Aorta (tissue), 5 donors: ENCODE data around the gene MARS1. TPM values are rescaled to one million over a fixed set of nuclear protein-coding genes. Genes with fewer than 3 reads are reported as not detected.

Experiments
- ATAC-seq: fragments of 200-7000 bp; cut with Tn5 transposase; one replicate; pipeline ENCODE4 v1.9.1; 2022; ENCODE audit warnings: moderate library complexity; ENCODE audit not compliant: low FRiP score
- DNase-seq, 2 donors: peaks; one replicate each; pipeline ENCODE4 v3.0.0-alpha.2; 2020
- H3K27ac ChIP-seq, 2 donors: one replicate each; pipeline ENCODE4 v1.5.1; 2013; ENCODE audit warnings: low read length in 2 of 2, mild to moderate bottlenecking in 2 of 2, moderate library complexity in 2 of 2, control low read depth in 1 of 2, inconsistent platforms in 1 of 2, low read depth in 1 of 2
- H3K27me3 ChIP-seq, 2 donors: one replicate each; pipeline ENCODE4 v1.6.1; 2013; ENCODE audit warnings: control low read depth in 1 of 2, low read length in 1 of 2, mild to moderate bottlenecking in 1 of 2, moderate library complexity in 1 of 2; ENCODE audit not compliant: insufficient read depth in 2 of 2, control insufficient read depth in 1 of 2
- H3K36me3 ChIP-seq, 2 donors: one replicate each; pipeline ENCODE4 v1.6.1; 2013; ENCODE audit warnings: control low read depth in 1 of 2, low read length in 1 of 2, mild to moderate bottlenecking in 1 of 2; ENCODE audit not compliant: insufficient read depth in 2 of 2, control insufficient read depth in 1 of 2
- H3K4me1 ChIP-seq, 2 donors: one replicate each; pipeline ENCODE4 v1.6.1; 2013; ENCODE audit warnings: low read length in 2 of 2, control low read depth in 1 of 2, mild to moderate bottlenecking in 1 of 2, moderate library complexity in 1 of 2; ENCODE audit not compliant: insufficient read depth in 2 of 2, control insufficient read depth in 1 of 2
- H3K4me3 ChIP-seq, 2 donors: one replicate each; pipeline ENCODE4 v1.5.1; 2013; ENCODE audit warnings: low read length in 2 of 2, control low read depth in 1 of 2, mild to moderate bottlenecking in 1 of 2
- H3K9me3 ChIP-seq: one replicate; pipeline ENCODE4 v1.6.1; 2013; ENCODE audit warnings: mild to moderate bottlenecking, low read length; ENCODE audit not compliant: control insufficient read depth
- WGBS, 2 donors: extraction: QIAGEN DNeasy Blood & Tissue Kit; methylation state at CpG; one replicate each; pipeline ENCODE4 v1.1.7; 2013; 5-methylcytosine and 5-hydroxymethylcytosine counted together
- intact Hi-C, 2 donors: fragments of 100-400 bp; cut with DNase I; formaldehyde crosslinking; loops; one replicate each; pipeline versions ENCODE4 v1.14.2 to v1.15.0; 2022
- polyA plus RNA-seq, 2 donors: library from polyadenylated mRNA; stranded (reverse); fragments of 200-250 nt; gene quantifications; one replicate each; pipeline ENCODE4 v1.2.3, GENCODE V29; 2013
- total RNA-seq, 2 donors: library from RNA; stranded (reverse); fragmentation: NEBNext Ultra II Directional; extraction: Animal tissue kit (Norgen Biotek cat#: 25700); gene quantifications; one replicate each; pipeline ENCODE4 v1.2.1, GENCODE V29; 2021
- donor health status: healthy with polysubstance abuse.
- donor health status: Bipolar disorder and iron deficiency.
- donor health status: DM: no; HTN: no; CAD: no.
- donor health status: DM: no; HTN: no; CAD: no.
- donor health status: DM: yes; HTN: yes; CAD: no.

Gene MARS1
- total and polyA plus RNA-seq, 4 donors = 34.9 to 136 (median 107) TPM

DNA sequence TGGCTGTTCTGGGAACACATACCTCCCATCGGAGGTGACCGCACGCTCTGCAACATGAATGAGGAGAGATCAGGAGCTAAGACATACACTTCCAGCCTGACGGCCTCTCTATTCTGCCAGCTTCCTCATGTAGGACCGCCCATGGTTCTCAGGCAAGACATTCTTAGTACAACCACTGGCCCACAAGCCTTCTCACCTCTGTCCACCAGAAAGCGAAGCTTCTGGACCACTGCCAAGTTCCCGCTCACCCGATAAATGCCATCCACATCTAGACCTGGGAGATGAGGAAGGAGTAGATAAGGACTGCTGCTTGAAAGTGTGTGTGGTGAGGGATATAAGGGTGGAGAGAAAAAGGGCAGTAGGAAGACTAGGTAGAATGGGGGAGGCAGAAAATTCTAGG, 13.4 kb upstream of the MARS1 start:
- H3K9me3 ChIP-seq = no peaks in the 10 kb centered on the region
- no peaks in the 10 kb centered on the region for H3K27me3 ChIP-seq
- H3K4me1 ChIP-seq = no peaks in the 10 kb centered on the region
- H3K27ac ChIP-seq = no peak overlapping the region
- ATAC-seq (no peak), DNase-seq (no peak)
- intact Hi-C loops = no loop called here
- H3K36me3 ChIP-seq = no peaks in the 10 kb centered on the region
- 75 to 79% methylated on average over 8 of the region's 8 CpGs for WGBS, 2 donors
- H3K4me3 ChIP-seq = no peak overlapping the region

- no peak overlapping the region for H3K27ac ChIP-seq
- intact Hi-C loops = no loop called here
- no peaks in the 10 kb centered on the region for H3K27me3 ChIP-seq
- no peaks in the 10 kb centered on the region for H3K9me3 ChIP-seq
- ATAC-seq (no peak), DNase-seq (no peak)
- no peaks in the 10 kb centered on the region for H3K4me1 ChIP-seq
- no peaks in the 10 kb centered on the region for H3K36me3 ChIP-seq
- no peak overlapping the region for H3K4me3 ChIP-seq
- whole genome bisulfite sequencing, 2 donors = 60 to 69% methylated on average over 7 of the region's 7 CpGs
Measured at GRCh38 chr12:57474862-57475261, 13.0 kb upstream of the MARS1 start.

- ATAC-seq = peak; percentile 49
- H3K9me3 ChIP-seq = no peaks in the 10 kb centered on the region
- no peaks in the 10 kb centered on the region for H3K4me1 ChIP-seq
- intact Hi-C loops = no loop called here
- peak in 1 of 2 donors; percentile 75 for DNase-seq
- H3K27ac ChIP-seq = no peak overlapping the region
- peak overlapping the region in 1 of 2 donors; percentile 3 for H3K4me3 ChIP-seq
- no peaks in the 10 kb centered on the region for H3K27me3 ChIP-seq
- H3K36me3 ChIP-seq = no peaks in the 10 kb centered on the region
- WGBS, 2 donors = 4 to 5% methylated on average over 82 to 84 of the region's 84 CpGs
Measured at GRCh38 chr12:57475271-57476161, 12.4 kb upstream of the MARS1 start.

GRCh38 chr12:57476162-57476992, 11.5 kb upstream of the MARS1 start:
- no peaks in the 10 kb centered on the region for H3K4me1 ChIP-seq
- H3K4me3 ChIP-seq = no peak overlapping the region
- DNase-seq (peak; percentile 66 to 81), ATAC-seq (peak; percentile 12)
- no peaks in the 10 kb centered on the region for H3K27me3 ChIP-seq
- 26 to 27% methylated on average over 27 to 29 of the region's 29 CpGs for WGBS, 2 donors
- H3K27ac ChIP-seq = no peak overlapping the region
- H3K36me3 ChIP-seq = no peaks in the 10 kb centered on the region
- intact Hi-C loops = no loop called here
- H3K9me3 ChIP-seq = no peaks in the 10 kb centered on the region

GRCh38 chr12:57476993-57477709, 10.7 kb upstream of the MARS1 start:
- Histone ChIP-seq H3K36me3 (no peaks in the 10 kb centered on the region), H3K4me1 (no peaks in the 10 kb centered on the region), H3K27ac (no peak overlapping the region), H3K27me3 (no peaks in the 10 kb centered on the region), H3K9me3 (no peaks in the 10 kb centered on the region), H3K4me3 (no peak overlapping the region)
- intact Hi-C loops = no loop called here
- WGBS, 2 donors = 79 to 87% methylated on average over 13 to 15 of the region's 15 CpGs
- DNase-seq (peak in 1 of 2 donors; percentile 68), ATAC-seq (no peak)

DNA sequence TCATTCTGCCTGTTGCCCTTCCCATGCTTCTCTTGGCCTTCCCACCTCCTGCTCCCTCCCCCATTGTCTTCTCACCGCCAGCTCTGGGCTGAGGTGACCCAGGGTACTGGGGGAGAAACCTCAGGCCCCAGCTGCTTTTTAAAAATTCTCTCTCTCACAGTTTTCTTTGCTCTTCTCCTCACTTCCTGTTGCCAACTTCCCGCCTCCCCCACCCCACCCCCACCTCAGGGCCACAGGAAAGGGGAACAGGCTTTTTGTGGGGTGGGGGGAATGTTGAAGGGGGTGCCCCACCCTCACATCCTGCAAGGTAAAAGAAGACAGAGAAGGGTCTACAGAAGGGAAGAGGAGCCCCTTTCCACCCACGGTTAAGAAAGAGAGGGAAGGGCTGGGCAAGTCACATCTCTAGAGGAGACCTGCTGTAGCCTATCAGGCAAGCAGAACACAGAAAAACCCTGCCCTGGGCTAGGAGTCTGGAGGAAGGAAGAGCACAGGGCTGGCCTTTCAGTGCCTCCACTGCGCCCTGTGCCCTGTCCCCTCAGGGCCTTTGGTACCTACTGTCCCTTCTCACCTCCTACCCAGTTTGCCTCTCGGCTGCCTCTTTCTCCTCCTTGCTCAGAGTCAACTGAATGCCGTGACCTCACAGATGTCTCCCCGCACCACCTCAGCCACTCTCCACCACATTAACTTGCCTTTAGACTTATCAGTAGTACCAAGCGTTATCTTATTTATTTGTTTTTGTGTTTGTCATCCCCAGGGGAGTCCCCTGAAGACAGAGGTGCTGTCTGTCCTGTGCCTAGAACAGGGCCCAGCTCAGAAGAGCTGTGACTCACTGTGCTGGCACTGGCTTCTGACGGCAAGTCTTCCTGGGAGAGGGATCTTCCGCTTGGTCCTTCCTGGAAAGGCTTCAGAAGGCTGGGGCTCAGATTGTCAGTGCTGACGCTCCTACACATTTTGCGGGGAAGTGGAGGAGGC, 9.9 kb upstream of the MARS1 start:
- Histone ChIP-seq H3K27ac (no peak overlapping the region), H3K4me1 (no peaks in the 10 kb centered on the region), H3K27me3 (no peaks in the 10 kb centered on the region), H3K9me3 (no peaks in the 10 kb centered on the region), H3K36me3 (no peaks in the 10 kb centered on the region), H3K4me3 (no peak overlapping the region)
- ATAC-seq (peak; percentile 33), DNase-seq (peak in 1 of 2 donors; percentile 73)
- intact Hi-C loops = no loop called here
- WGBS, 2 donors = 76 to 78% methylated on average over 12 of the region's 12 CpGs

DNA sequence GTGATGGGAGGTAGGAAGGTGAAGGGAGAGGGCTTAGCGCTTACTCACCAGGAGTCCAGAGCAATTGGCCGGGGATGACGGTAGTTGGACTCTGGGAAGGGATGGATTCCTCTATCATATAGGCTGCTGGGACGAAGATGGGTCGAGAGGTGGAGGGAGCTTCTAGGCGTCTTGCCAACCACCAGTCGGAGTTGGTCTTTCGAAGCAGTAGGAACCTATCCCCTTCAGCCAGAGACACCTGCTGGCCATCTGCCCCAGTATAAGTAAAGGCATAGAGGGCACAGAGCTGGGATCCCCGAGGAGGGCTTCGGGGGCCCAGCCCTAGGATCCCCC, 8.9 kb upstream of the MARS1 start:
- H3K27me3 ChIP-seq = no peaks in the 10 kb centered on the region
- DNase-seq (peak in 1 of 2 donors; percentile 46), ATAC-seq (no peak)
- H3K4me3 ChIP-seq = no peak overlapping the region
- no peaks in the 10 kb centered on the region for H3K4me1 ChIP-seq
- WGBS, 2 donors = 87 to 90% methylated on average over 10 of the region's 10 CpGs
- H3K9me3 ChIP-seq = no peaks in the 10 kb centered on the region
- no peak overlapping the region for H3K27ac ChIP-seq
- intact Hi-C loops = no loop called here
- no peaks in the 10 kb centered on the region for H3K36me3 ChIP-seq
